HepG2 (cell line): Measurements from ENCODE around the gene SALL2. TPM values are rescaled to one million over a fixed set of nuclear protein-coding genes. Genes with fewer than 3 reads are reported as not detected.

ENCODE experiments used
- CBFB ChIP-seq: sonication (generic); formaldehyde crosslinking; IDR thresholded peaks from 2 replicates; pipeline ENCODE4 v1.4.0; 2020; ENCODE audit warnings: missing genetic modification reagents
- GLI4 ChIP-seq: sonication (generic); formaldehyde crosslinking; IDR thresholded peaks from 2 replicates; pipeline ENCODE4 v1.5.1; 2020; ENCODE audit warnings: missing genetic modification reagents, mild to moderate bottlenecking, moderate library complexity, borderline replicate concordance
- KAT8 ChIP-seq: IDR thresholded peaks from 2 replicates; pipeline ENCODE4 v1.6.1; 2016; ENCODE audit warnings: missing genetic modification reagents, missing compliant biosample characterization
- MAFF ChIP-seq: IDR thresholded peaks from 2 replicates; pipeline ENCODE4 v1.6.1; 2011; ENCODE audit warnings: low read depth, low read length, improper control_type of control experiment
- SALL1 ChIP-seq: sonication (generic); formaldehyde crosslinking; IDR thresholded peaks from 2 replicates; pipeline ENCODE4 v1.8.0; 2022; ENCODE audit warnings: mild to moderate bottlenecking, missing genetic modification reagents
- SAP130 ChIP-seq: IDR thresholded peaks from 2 replicates; pipeline ENCODE4 v1.6.1; 2016; ENCODE audit warnings: low read depth
- SIN3B ChIP-seq: fragments of 150-350 bp; IDR thresholded peaks from 2 replicates; pipeline ENCODE4 v1.6.1; 2014; ENCODE audit warnings: low read length
- SKIL ChIP-seq: sonication (generic); formaldehyde crosslinking; IDR thresholded peaks from 2 replicates; pipeline ENCODE4 v1.8.0; 2022; ENCODE audit warnings: missing genetic modification reagents, mild to moderate bottlenecking, moderate library complexity, borderline replicate concordance
- SOX5 ChIP-seq: IDR thresholded peaks from 2 replicates; pipeline ENCODE4 v1.6.1; 2016; ENCODE audit warnings: borderline replicate concordance
- TFDP2 ChIP-seq: sonication (generic); formaldehyde crosslinking; IDR thresholded peaks from 2 replicates; pipeline ENCODE4 v1.4.0; 2020; ENCODE audit warnings: missing genetic modification reagents
- ZFP90 ChIP-seq: sonication (generic); formaldehyde crosslinking; IDR thresholded peaks from 2 replicates; pipeline ENCODE4 v1.8.0; 2022; ENCODE audit warnings: missing genetic modification reagents, mild to moderate bottlenecking, inconsistent platforms, borderline replicate concordance
- ZFY ChIP-seq: sonication (generic); formaldehyde crosslinking; IDR thresholded peaks from 2 replicates; pipeline ENCODE4 v1.4.0; 2020; ENCODE audit warnings: missing genetic modification reagents
- ZNF17 ChIP-seq: sonication (generic); formaldehyde crosslinking; IDR thresholded peaks from 2 replicates; pipeline ENCODE4 v1.5.0; 2020; ENCODE audit warnings: mild to moderate bottlenecking, missing genetic modification reagents
- ZNF484 ChIP-seq: sonication (generic); formaldehyde crosslinking; IDR thresholded peaks from 2 replicates; pipeline ENCODE4 v1.5.1; 2020; ENCODE audit warnings: mild to moderate bottlenecking, low read depth, missing genetic modification reagents, borderline replicate concordance
- ZNF580 ChIP-seq: IDR thresholded peaks from 2 replicates; pipeline ENCODE4 v1.6.1; 2016; ENCODE audit warnings: low read depth, borderline replicate concordance
- ZNF747 ChIP-seq: sonication (generic); formaldehyde crosslinking; IDR thresholded peaks from 2 replicates; pipeline ENCODE4 v1.8.1; 2023; ENCODE audit warnings: missing genetic modification reagents, mild to moderate bottlenecking, borderline replicate concordance
- ZNF766 ChIP-seq: sonication (generic); formaldehyde crosslinking; IDR thresholded peaks from 2 replicates; pipeline ENCODE4 v1.5.0; 2020; ENCODE audit warnings: missing genetic modification reagents, borderline replicate concordance
- ZNF775 ChIP-seq: sonication (generic); formaldehyde crosslinking; IDR thresholded peaks from 2 replicates; pipeline ENCODE4 v1.4.0; 2020; ENCODE audit warnings: missing genetic modification reagents, mild to moderate bottlenecking, moderate library complexity, borderline replicate concordance
- polyA plus RNA-seq, 8 experiments: library from polyadenylated mRNA; depleted of rRNA in 3 of 8; stranded (reverse) in 7 of 8; unstranded in 1 of 8; fragments of >200 nt; fragmentation: Illumina TruSeq in 4 of 8; extraction: Trizol in 4 of 8; gene quantifications; 2 replicates each; pipeline versions ENCODE4 v1.2.1 to v1.2.3, GENCODE V29; 2011 to 2016; ENCODE audit warnings: low read depth in 4 of 8, missing spikeins in 1 of 8, mixed read lengths in 1 of 8; ENCODE audit not compliant: insufficient read depth in 1 of 8
- total RNA-seq, 5 experiments: library from RNA; depleted of rRNA; stranded (reverse); fragments of >200 nt; fragmentation: Illumina TruSeq; extraction: Trizol; gene quantifications; 2 replicates each; pipeline ENCODE4 v1.2.3, GENCODE V29; 2016; ENCODE audit warnings: low read depth in 1 of 5
- TF ChIP-seq, protein P1 (sequence below): IDR thresholded peaks from 2 replicates; pipeline ENCODE4 v1.6.1; 2016; ENCODE audit warnings: mild to moderate bottlenecking
- TF ChIP-seq, protein P2 (sequence below): sonication (generic); formaldehyde crosslinking; IDR thresholded peaks from 2 replicates; pipeline ENCODE4 v1.9.0; 2021; ENCODE audit warnings: missing genetic modification reagents, mild to moderate bottlenecking, borderline replicate concordance
- TF ChIP-seq, protein P3 (sequence below): sonication (generic); formaldehyde crosslinking; IDR thresholded peaks from 2 replicates; pipeline ENCODE4 v1.8.0; 2023; ENCODE audit warnings: mild to moderate bottlenecking, missing genetic modification reagents
- TF ChIP-seq, protein P4 (sequence below): IDR thresholded peaks from 2 replicates; pipeline ENCODE4 v1.6.1; 2018; ENCODE audit warnings: missing genetic modification reagents, mild to moderate bottlenecking, missing compliant biosample characterization

The SALL2 gene
- total and polyA plus RNA-seq, 2 of the 13 experiments (the other 11 are each of a cell fraction or from before 2014, with no cell fraction given), result 4.9 to 5.8 TPM

DNA sequence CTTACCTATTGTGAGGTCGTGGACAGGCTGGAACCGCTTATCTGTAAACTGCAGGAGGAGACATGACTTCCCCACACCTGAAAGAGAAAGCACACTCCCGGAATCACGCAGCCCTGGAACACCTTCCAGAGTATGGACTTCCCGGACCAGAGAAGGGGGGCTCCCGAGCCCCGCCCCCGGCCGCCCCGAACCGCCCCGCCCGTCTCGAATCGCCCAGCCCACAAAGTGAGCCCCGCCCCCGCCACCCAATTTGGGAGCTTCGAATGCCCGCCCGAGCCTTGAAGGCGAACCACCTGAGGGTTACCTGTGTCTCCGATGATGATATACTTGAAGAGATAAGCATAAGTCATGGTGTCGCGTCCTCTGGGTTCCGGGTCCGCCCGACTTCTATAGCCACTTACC lies 49.6 kb downstream of the SALL2 start (continued):
- no peak for TF ChIP-seq SALL1 (CRISPR knock-in tag)
- TF ChIP-seq, protein P1, sequence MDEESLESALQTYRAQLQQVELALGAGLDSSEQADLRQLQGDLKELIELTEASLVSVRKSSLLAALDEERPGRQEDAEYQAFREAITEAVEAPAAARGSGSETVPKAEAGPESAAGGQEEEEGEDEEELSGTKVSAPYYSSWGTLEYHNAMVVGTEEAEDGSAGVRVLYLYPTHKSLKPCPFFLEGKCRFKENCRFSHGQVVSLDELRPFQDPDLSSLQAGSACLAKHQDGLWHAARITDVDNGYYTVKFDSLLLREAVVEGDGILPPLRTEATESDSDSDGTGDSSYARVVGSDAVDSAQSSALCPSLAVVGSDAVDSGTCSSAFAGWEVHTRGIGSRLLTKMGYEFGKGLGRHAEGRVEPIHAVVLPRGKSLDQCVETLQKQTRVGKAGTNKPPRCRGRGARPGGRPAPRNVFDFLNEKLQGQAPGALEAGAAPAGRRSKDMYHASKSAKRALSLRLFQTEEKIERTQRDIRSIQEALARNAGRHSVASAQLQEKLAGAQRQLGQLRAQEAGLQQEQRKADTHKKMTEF (CRISPR knock-in tag), result no peak; the same call in 1 of the 2 replicates
- no peak for TF ChIP-seq ZNF484 (CRISPR knock-in tag)
- no peak for TF ChIP-seq SIN3B
- TF ChIP-seq, protein P2, sequence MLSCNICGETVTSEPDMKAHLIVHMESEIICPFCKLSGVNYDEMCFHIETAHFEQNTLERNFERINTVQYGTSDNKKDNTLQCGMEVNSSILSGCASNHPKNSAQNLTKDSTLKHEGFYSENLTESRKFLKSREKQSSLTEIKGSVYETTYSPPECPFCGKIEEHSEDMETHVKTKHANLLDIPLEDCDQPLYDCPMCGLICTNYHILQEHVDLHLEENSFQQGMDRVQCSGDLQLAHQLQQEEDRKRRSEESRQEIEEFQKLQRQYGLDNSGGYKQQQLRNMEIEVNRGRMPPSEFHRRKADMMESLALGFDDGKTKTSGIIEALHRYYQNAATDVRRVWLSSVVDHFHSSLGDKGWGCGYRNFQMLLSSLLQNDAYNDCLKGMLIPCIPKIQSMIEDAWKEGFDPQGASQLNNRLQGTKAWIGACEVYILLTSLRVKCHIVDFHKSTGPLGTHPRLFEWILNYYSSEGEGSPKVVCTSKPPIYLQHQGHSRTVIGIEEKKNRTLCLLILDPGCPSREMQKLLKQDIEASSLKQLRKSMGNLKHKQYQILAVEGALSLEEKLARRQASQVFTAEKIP (CRISPR knock-in tag), result no peak
- TF ChIP-seq SKIL (CRISPR knock-in tag), result no peak
- no peak for TF ChIP-seq ZFY (CRISPR knock-in tag)
- no peak for TF ChIP-seq MAFF
- TF ChIP-seq ZFP90 (CRISPR knock-in tag), result no peak
- 0 out of 2 replicates have a peak, but pooled peaks have one; percentile 37 for TF ChIP-seq ZNF580 (CRISPR knock-in tag)
- TF ChIP-seq SOX5, result peak; percentile 38; the same call in 1 of the 2 replicates
- no peak; the same call in 1 of the 2 replicates for TF ChIP-seq TFDP2
- no peak for TF ChIP-seq ZNF775 (CRISPR knock-in tag)
- TF ChIP-seq ZNF17, result no peak
- TF ChIP-seq, protein P3, sequence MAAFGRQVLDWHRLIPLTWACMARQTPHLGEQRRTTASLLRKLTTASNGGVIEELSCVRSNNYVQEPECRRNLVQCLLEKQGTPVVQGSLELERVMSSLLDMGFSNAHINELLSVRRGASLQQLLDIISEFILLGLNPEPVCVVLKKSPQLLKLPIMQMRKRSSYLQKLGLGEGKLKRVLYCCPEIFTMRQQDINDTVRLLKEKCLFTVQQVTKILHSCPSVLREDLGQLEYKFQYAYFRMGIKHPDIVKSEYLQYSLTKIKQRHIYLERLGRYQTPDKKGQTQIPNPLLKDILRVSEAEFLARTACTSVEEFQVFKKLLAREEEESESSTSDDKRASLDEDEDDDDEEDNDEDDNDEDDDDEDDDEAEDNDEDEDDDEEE (CRISPR knock-in tag), result no peak; the same call in 1 of the 2 replicates
- no peak for TF ChIP-seq GLI4 (CRISPR knock-in tag)
- TF ChIP-seq CBFB (CRISPR knock-in tag), result 0 out of 2 replicates have a peak, but pooled peaks have one; percentile 17
- TF ChIP-seq KAT8 (CRISPR knock-in tag), result no peak
- no peak for TF ChIP-seq ZNF766 (CRISPR knock-in tag)
- peak; percentile 68 for TF ChIP-seq SAP130 (CRISPR knock-in tag)
- no peak for TF ChIP-seq ZNF747
- TF ChIP-seq, protein P4, sequence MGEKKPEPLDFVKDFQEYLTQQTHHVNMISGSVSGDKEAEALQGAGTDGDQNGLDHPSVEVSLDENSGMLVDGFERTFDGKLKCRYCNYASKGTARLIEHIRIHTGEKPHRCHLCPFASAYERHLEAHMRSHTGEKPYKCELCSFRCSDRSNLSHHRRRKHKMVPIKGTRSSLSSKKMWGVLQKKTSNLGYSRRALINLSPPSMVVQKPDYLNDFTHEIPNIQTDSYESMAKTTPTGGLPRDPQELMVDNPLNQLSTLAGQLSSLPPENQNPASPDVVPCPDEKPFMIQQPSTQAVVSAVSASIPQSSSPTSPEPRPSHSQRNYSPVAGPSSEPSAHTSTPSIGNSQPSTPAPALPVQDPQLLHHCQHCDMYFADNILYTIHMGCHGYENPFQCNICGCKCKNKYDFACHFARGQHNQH (CRISPR knock-in tag), result no peak
